GM23338 (cell line): ENCODE results near the gene STAT3. TPM values are rescaled to one million over a fixed set of nuclear protein-coding genes. Genes with fewer than 3 reads are reported as not detected.

Experiments
- ATAC-seq: fragments of 200-7000 bp; cut with Tn5 transposase; 3 replicates; pipeline ENCODE4 v1.9.1; 2020
- DNase-seq: peaks from one replicate; pipeline ENCODE4 v3.0.0-alpha.2; 2015; ENCODE audit warnings: low spot score
- H2AFZ ChIP-seq: fragments of 200-600 bp; sonication (generic); 2 replicates; pipeline ENCODE4 v1.8.0; 2016; ENCODE audit warnings: antibody characterized with exemption, mild to moderate bottlenecking, moderate library complexity
- H3F3A ChIP-seq: fragments of 200-600 bp; sonication (generic); replicated peaks from 2 replicates; pipeline ENCODE4 v1.8.0; 2017; ENCODE audit warnings: antibody characterized with exemption, mixed run types, low read depth
- H3K27ac ChIP-seq: fragments of 200-600 bp; sonication (generic); 2 replicates; pipeline ENCODE4 v1.6.1; 2016; ENCODE audit warnings: low read depth
- H3K27me3 ChIP-seq: fragments of 200-600 bp; sonication (generic); 2 replicates; pipeline ENCODE4 v1.8.0; 2016; ENCODE audit warnings: mild to moderate bottlenecking, mixed run types, moderate library complexity; ENCODE audit not compliant: insufficient read depth
- H3K36me3 ChIP-seq: fragments of 200-600 bp; sonication (generic); 2 replicates; pipeline ENCODE4 v1.8.0; 2016; ENCODE audit warnings: mild to moderate bottlenecking; ENCODE audit not compliant: insufficient read depth
- H3K4me1 ChIP-seq: fragments of 200-600 bp; sonication (generic); 2 replicates; pipeline ENCODE4 v1.8.0; 2016; ENCODE audit warnings: mild to moderate bottlenecking, moderate library complexity; ENCODE audit not compliant: insufficient read depth
- H3K4me2 ChIP-seq: fragments of 200-600 bp; sonication (generic); 2 replicates; pipeline ENCODE4 v1.7.1; 2017; ENCODE audit warnings: mixed run types
- H3K4me3 ChIP-seq: fragments of 200-600 bp; sonication (generic); 2 replicates; pipeline ENCODE4 v1.6.1; 2016; ENCODE audit warnings: mixed run types
- H3K79me2 ChIP-seq: fragments of 200-600 bp; sonication (generic); replicated peaks from 2 replicates; pipeline ENCODE4 v1.8.0; 2017; ENCODE audit warnings: mild to moderate bottlenecking; ENCODE audit not compliant: insufficient read depth
- H3K9me2 ChIP-seq: fragments of 200-600 bp; sonication (generic); 2 replicates; pipeline ENCODE4 v1.8.0; 2017; ENCODE audit not compliant: insufficient read depth
- H4K20me1 ChIP-seq: fragments of 200-600 bp; sonication (generic); replicated peaks from 2 replicates; pipeline ENCODE4 v1.8.0; 2017; ENCODE audit warnings: mild to moderate bottlenecking; ENCODE audit not compliant: insufficient read depth
- H3K27ac Mint-ChIP-seq: 2 replicates; pipeline ENCODE4 v1.8.0; 2020; ENCODE audit warnings: inconsistent platforms, mild to moderate bottlenecking, moderate library complexity, mixed read lengths
- H3K27me3 Mint-ChIP-seq: 3 replicates; pipeline ENCODE4 v1.8.0; 2022; ENCODE audit warnings: low read depth, mild to moderate bottlenecking, moderate library complexity, mixed read lengths, inconsistent platforms; ENCODE audit not compliant: insufficient read depth, poor library complexity
- H3K36me3 Mint-ChIP-seq: 3 replicates; pipeline ENCODE4 v1.8.0; 2021; ENCODE audit warnings: low read depth, mild to moderate bottlenecking, inconsistent platforms, moderate library complexity, mixed read lengths
- H3K4me1 Mint-ChIP-seq: 3 replicates; pipeline ENCODE4 v1.8.0; 2020; ENCODE audit warnings: mild to moderate bottlenecking, inconsistent platforms, mixed read lengths
- H3K4me3 Mint-ChIP-seq: 3 replicates; pipeline ENCODE4 v1.8.0; 2021; ENCODE audit warnings: moderate library complexity, mild to moderate bottlenecking, inconsistent platforms, mixed read lengths
- H3K9me3 Mint-ChIP-seq: 3 replicates; pipeline ENCODE4 v1.8.0; 2020; ENCODE audit warnings: moderate library complexity, mild to moderate bottlenecking, inconsistent platforms, mixed read lengths
- CREB1 ChIP-seq: fragments of 250-450 bp; sonication (Bioruptor Pico); IDR thresholded peaks from 2 replicates; pipeline ENCODE4 v1.5.0; 2020; ENCODE audit warnings: low read depth, mild to moderate bottlenecking, moderate library complexity
- CTCF ChIP-seq, 2 experiments: fragments of 200-600 bp in 1 of 2; sonication (generic) in 1 of 2; conservative IDR thresholded peaks; 2 replicates each; pipeline versions ENCODE4 v1.5.1 to v1.6.1; 2016 to 2017; ENCODE audit warnings: antibody characterized with exemption in 2 of 2, low read depth in 2 of 2, mild to moderate bottlenecking in 2 of 2, moderate library complexity in 1 of 2
- EZH2phosphoT487 ChIP-seq: fragments of 200-600 bp; sonication (generic); IDR thresholded peaks from one replicate; pipeline ENCODE4 v1.8.1; 2018; ENCODE audit warnings: antibody characterized with exemption; ENCODE audit not compliant: unreplicated experiment
- NANOG ChIP-seq: IDR thresholded peaks from 2 replicates; pipeline ENCODE4 v1.6.1; 2016; ENCODE audit warnings: antibody characterized with exemption, borderline replicate concordance
- POLR2AphosphoS5 ChIP-seq: IDR thresholded peaks from 2 replicates; pipeline ENCODE4 v1.6.1; 2016; ENCODE audit warnings: antibody characterized with exemption, low read depth
- REST ChIP-seq: IDR thresholded peaks from one replicate; pipeline ENCODE4 v1.6.1; 2018; ENCODE audit warnings: antibody characterized with exemption; ENCODE audit not compliant: unreplicated experiment
- STAT1 ChIP-seq: IDR thresholded peaks from one replicate; pipeline ENCODE4 v1.6.1; 2016; ENCODE audit warnings: antibody characterized with exemption; ENCODE audit not compliant: unreplicated experiment
- ZNF331 ChIP-seq: fragments of 250-450 bp; sonication (Bioruptor Pico); IDR thresholded peaks from 2 replicates; pipeline ENCODE4 v1.5.0; 2020; ENCODE audit warnings: low read depth, mild to moderate bottlenecking, moderate library complexity
- ZNF462 ChIP-seq: fragments of 250-450 bp; sonication (Bioruptor Pico); IDR thresholded peaks from 2 replicates; pipeline ENCODE4 v1.5.0; 2020; ENCODE audit warnings: mild to moderate bottlenecking, moderate library complexity
- polyA plus RNA-seq: library from polyadenylated mRNA; unstranded; fragments of >200 nt; fragmentation: Nextera tagmentation; extraction: Ambion mirVana; gene quantifications from 2 replicates; pipeline ENCODE4 v1.2.1, GENCODE V29; 2016
- total RNA-seq: library from RNA; depleted of rRNA; stranded (reverse); fragments of >200 nt; shearing (Covaris generic); gene quantifications from 2 replicates; pipeline ENCODE4 v1.2.3, GENCODE V29; 2014

The STAT3 gene
- total and polyA plus RNA-seq, 2 experiments from 2014 or later, result 49.5 to 78.0 TPM

- Mint-ChIP-seq H3K4me3 (no peak overlapping the region; the same call in 2 of the 3 replicates), H3K27me3 (peaks cover 24% of the 10 kb centered on the region), H3K36me3 (no peaks in the 10 kb centered on the region; the same call in 2 of the 3 replicates), H3K4me1 (peaks cover 31% of the 10 kb centered on the region), H3K9me3 (no peaks in the 10 kb centered on the region; the same call in 2 of the 3 replicates), H3K27ac (no peak overlapping the region)
- no peak for ATAC-seq
- Histone ChIP-seq H2AFZ (no peak overlapping the region), H3K79me2 (no peaks in the 10 kb centered on the region), H3K9me2 (no peaks in the 10 kb centered on the region), H3F3A (peaks cover 8% of the 10 kb centered on the region), H3K36me3 (no peaks in the 10 kb centered on the region), H3K27me3 (no peaks in the 10 kb centered on the region), H3K4me3 (no peak overlapping the region), H3K4me1 (peaks cover 19% of the 10 kb centered on the region), H4K20me1 (no peaks in the 10 kb centered on the region), H3K27ac (no peak overlapping the region), H3K4me2 (no peak overlapping the region)
- TF ChIP-seq NANOG, result no peak
- TF ChIP-seq EZH2phosphoT487, result no peak
- no peak for TF ChIP-seq ZNF331 (CRISPR knock-in tag)
- DNase-seq, result no peak
Observed at GRCh38 chr17:42308446-42308845, 79.8 kb downstream of the STAT3 start.

GRCh38 chr17:42307362-42307927, 80.8 kb downstream of the STAT3 start:
- no peak overlapping the region for H2AFZ ChIP-seq
- H3K36me3 Mint-ChIP-seq, result no peaks in the 10 kb centered on the region; the same call in 2 of the 3 replicates
- ATAC-seq, result no peak
- TF ChIP-seq CREB1 (CRISPR knock-in tag) (no peak), EZH2phosphoT487 (no peak), CTCF (conservative IDR thresholded peaks at IDR 0.05; ENCODE audit: low read depth in 2 of 2) (no peak), ZNF331 (CRISPR knock-in tag) (no peak), REST (no peak), NANOG (no peak), STAT1 (no peak), ZNF462 (CRISPR knock-in tag) (no peak), POLR2AphosphoS5 (no peak)

More at GRCh38 chr17:42307362-42307927, 80.8 kb downstream of the STAT3 start:
- H3K4me3 ChIP-seq, result no peak overlapping the region
- H3K79me2 ChIP-seq, result no peaks in the 10 kb centered on the region
- Mint-ChIP-seq H3K27me3 (peaks cover 25% of the 10 kb centered on the region), H3K9me3 (no peaks in the 10 kb centered on the region; the same call in 2 of the 3 replicates), H3K4me3 (no peak overlapping the region), H3K4me1 (peaks cover 29% of the 10 kb centered on the region), H3K27ac (no peak overlapping the region)
- H3K4me1 ChIP-seq, result peaks cover 16% of the 10 kb centered on the region
- H3K36me3 ChIP-seq, result no peaks in the 10 kb centered on the region
- no peak overlapping the region for H3K4me2 ChIP-seq
- no peaks in the 10 kb centered on the region for H4K20me1 ChIP-seq
- H3K27ac ChIP-seq, result no peak overlapping the region
- H3K9me2 ChIP-seq, result no peaks in the 10 kb centered on the region
- H3K27me3 ChIP-seq, result no peaks in the 10 kb centered on the region
- DNase-seq, result no peak
- H3F3A ChIP-seq, result peaks cover 5% of the 10 kb centered on the region; the same call in 1 of the 2 replicates
